Neural cell (in vitro differentiated cells): ENCODE results near the gene JAZF1.

Experiments used
- CTCF ChIP-seq: fragments of 450-650 bp; IDR thresholded peaks from 2 replicates; pipeline ENCODE4 v1.5.1; 2014; ENCODE audit warnings: antibody characterized with exemption, mild to moderate bottlenecking, moderate library complexity; ENCODE audit not compliant: poor library complexity, severe bottlenecking
- EZH2 ChIP-seq: fragments of 200-600, 300-800 bp; shearing (Covaris generic), sonication (generic); IDR thresholded peaks from 2 replicates; pipeline ENCODE4 v1.6.1; 2014; ENCODE audit warnings: antibody characterized with exemption, low read length, borderline replicate concordance, mild to moderate bottlenecking; ENCODE audit not compliant: insufficient read depth, poor library complexity, severe bottlenecking
- MXI1 ChIP-seq: fragments of 450-650 bp; conservative IDR thresholded peaks from 2 replicates; pipeline ENCODE4 v1.6.1; 2014; ENCODE audit warnings: antibody characterized with exemption, mild to moderate bottlenecking; ENCODE audit not compliant: poor library complexity, severe bottlenecking

DNA sequence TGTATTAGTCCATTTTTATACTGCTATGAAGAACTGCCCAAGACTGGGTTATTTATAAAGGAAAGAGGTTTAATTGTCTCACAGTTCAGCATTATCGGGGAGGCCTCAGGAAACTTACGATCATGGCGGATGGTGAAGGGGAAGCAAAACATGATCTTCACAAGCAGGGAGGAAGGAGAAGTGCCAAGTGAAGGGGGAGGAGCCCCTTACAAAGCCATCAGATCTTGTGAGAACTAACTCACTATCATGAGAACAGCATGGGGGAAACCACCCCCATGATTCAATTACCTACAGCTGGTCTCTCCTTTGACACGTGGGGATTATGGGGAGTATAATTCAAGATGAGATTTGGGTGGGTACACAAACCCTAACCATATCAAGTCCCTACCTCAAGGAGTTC, 85.4 kb downstream of the JAZF1 start:
- no peak for TF ChIP-seq MXI1
- no peak for TF ChIP-seq CTCF
- TF ChIP-seq EZH2: no peak
